Stimulated activated CD8-positive, alpha-beta memory T cell treated with anti-CD3 and anti-CD28 coated beads, Interleukin-15, amount 100 ng/mL, for 1 hour (primary cell): ENCODE data around the gene MAVS.
"Not testable (repeated sequence)": the region's sequence is repeated elsewhere in the genome, so short reads cannot be mapped to it uniquely, and the experiment has no call there.

ENCODE experiments used
- DNase-seq: peaks from one replicate; pipeline ENCODE4 v3.0.0-alpha.2; 2020; ENCODE audit warnings: low read depth

The MAVS gene

DNA sequence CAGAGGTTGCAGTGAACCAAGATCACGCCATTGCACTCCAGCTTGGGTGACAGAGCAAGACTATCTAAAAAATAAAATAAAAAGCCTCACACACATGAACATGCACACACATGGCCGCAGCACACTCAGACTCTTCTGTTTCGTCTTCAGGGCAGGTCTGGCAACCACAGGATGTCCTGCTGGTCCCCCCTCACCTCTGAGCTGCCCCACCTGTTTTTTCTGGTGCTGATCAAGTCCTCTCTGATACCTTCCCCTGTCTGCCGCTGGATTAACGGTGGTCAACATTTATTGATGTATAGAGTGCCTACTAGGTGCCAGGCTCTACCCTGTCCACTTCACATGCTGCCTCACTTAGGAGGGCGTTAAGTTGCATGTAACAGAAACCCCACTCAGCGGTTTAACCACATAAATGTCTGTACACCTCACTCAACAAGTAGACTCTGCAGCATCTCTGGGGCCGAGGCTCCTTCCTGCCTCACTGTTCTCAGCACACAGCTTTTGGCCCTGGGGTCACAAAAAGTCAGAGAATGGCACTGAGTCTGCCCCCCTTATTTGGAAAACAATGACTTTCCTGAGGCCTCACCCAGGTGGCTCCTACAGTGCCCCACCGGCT is 30.8 kb upstream of the MAVS start:
- no peak for DNase-seq

DNA sequence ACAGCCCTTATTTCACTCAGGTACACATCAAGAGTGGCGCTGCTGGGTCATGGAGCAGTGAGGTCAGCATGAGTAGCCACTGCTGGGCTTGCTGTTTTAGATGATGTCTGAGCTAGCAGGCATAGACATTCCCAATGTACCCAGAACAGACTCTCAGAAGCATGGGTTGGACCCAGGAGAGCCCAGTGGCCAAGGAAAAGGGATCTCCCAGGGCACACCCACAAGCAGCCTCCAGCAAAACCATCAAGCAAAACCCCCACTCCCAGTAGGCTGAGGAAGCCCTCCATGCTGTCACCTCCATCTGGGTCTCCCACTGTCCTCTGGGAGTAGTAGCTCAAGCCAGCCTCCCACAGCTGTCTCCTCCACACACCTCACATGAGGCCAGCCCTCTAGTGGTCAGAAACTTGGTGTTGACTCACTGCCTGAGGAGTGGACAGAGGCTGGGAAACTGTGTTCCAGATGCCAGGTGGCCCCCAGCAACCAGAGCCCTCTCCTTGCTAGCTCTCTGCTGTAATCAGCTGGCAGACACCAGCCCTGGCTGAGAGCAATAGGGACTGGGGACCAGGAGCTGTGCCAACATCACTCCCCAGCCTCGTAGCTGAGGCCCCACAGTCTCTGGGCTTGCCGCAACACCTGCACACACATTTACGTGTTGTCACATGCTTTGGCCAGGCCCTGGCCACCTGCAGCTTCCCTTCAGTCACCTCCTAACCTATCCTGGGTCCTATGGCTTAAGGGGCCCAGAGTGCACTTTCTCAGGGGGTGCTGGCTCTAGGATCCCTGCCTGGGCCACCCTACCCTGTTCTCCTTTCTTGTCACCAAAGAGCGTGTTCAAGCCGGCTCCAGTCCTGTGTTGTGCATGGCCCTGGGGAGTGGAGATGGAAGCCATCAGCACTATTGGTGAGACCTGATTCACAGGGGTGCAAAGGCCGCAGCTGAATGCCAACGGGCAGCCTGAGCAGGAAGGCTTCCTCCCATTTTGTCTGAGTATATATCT is 28.2 kb upstream of the MAVS start:
- no peak for DNase-seq

DNA sequence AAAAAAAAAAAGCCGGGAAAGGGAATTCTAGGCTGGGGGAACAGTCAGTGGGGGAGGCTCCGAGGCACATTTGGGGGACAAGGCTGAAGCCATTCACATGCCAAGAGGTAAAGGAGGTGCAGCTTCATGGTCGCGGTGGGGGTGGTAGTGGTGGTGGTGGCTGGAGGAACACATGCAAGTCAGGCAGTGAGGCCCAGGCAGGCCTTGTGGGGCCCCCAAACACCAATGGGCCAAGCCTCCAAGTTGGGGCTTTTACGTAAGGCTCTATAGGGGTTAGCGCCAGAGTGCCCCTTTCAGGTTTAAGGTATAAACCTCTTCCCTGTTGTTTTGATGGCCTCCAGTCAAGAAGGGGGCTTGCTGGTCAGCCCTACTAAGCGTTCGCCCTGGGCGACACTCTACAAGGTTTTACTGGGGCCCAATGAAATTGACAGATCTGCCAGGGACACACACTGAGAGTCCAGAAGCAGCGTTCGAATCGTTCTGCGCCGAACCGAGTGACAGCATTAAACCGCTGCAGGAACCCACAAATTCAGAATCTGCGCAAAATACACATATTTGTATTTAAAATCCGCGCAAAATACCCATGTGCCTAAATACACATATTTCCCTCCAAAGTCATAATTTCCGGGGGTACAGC is 27.1 kb upstream of the MAVS start:
- no peak for DNase-seq

DNA sequence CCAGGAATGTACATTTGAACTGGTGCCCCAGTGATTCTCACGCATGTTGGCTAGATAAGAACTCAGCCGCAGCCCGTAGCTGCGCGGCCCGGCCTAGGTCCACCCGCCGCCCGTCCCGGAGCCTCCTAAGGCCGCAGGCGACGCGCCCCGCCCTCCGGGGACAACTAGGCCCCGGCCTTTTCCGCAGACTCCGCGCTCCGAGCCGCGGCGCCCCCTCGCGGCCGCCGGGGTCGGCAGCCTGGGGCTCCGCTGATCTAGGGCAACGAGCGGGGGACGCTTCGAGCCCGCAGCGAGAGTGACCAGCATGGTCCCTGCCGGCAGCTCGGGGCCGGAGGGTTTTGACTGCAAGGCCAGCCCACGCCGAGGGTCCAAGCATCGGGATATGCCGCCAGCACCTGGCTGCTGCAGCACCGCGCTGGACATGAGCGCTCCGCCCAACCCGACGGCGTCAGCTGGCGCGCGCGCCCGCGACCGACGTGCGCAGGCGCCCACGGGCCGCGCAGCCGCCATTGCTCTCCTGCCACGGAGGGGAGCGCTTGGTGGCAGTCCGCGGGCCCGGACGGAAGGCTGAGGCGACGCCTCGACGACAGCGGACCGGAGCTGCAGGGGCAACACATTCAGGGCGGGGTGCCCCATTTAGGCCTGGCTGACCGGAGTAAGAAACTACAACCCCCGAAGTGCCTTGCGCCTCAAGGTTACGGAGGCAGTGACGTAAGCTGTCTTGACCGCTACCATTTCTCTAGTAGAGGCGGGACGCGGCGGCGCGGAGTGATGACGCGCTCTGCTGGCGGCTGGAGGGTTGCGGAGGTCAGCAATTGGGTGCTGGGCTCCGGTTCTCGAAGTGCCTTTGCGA is 26.4 kb upstream of the MAVS start, which contains the start of gene AP5S1:
Gene AP5S1, plus strand, starts transcription at position 500 of the 853 bp plus-strand sequence. CDS start 1,571 bp downstream, outside the sequence.
- DNase-seq, result peak; percentile 85

DNA sequence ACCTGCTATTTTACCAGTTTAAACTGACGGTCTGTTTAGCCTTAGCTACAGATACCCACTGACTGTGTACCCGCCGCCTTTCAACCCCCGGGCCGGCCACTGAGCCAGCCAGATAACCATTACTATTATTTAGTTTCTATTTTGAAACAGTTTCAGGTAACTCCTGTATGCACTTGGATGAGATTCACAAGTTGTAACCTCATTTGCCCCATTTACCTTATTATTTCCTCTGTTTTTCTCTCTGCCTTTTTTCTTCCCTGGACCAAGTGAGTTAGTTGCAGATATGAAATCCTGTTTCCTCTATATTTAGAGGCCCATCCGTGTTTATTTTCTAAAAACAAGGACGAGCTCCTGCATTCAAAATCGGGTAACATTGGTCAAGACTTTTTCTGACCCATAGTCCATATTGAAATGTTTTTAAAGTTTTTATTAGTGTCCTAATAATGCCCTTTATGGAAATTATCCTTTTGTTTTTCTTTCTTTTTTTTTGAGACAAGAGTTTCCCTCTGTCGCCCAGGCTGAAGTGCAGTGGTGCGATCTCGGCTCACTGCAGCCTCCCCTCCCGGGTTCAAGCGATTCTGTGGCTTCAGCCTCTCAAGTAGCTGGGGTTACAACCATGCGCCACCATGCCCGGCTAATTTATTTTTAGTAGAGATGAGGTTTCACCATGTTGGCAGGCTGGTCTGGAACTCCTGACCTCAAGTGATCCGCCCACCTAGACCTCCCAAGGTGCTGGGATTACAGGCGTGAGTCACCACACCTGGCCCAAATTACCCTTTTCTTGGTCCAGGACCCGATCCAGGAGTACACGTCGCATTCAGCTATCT is 25.5 kb upstream of the MAVS start:
- DNase-seq, result no peak

DNA sequence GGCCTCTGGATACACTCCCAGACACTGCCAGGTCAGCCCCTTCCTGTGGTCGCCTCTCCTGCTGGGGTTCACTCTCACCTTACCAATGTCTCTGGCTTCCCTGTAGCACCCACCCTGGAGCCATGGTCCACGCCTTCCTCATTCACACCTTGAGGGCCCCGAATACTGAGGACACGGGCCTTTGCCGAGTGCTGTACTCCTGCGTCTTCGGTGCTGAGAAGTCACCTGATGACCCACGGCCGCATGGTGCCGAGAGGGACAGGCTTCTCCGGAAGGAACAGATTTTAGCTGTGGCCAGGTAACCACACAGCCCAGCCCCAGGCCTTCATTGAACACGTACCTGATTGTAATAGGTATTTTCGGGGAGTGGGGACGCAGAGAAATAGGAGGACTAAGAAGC is 24.6 kb upstream of the MAVS start:
- no peak for DNase-seq

DNA sequence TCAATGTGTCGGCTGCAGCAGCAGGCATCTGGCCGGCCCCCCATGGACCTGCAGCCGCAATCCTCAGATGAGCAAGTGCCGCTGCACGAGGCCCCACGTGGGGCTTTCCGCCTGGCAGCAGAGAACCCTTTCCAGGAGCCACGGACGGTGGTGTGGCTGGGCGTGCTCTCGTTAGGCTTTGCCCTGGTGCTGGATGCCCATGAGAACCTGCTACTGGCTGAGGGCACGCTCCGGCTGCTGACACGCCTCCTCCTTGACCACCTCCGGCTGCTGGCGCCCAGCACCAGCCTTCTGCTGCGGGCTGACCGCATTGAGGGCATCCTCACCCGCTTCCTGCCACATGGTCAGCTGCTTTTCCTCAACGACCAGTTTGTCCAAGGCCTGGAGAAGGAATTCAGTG is 22.8 kb upstream of the MAVS start:
- no peak for DNase-seq

DNA sequence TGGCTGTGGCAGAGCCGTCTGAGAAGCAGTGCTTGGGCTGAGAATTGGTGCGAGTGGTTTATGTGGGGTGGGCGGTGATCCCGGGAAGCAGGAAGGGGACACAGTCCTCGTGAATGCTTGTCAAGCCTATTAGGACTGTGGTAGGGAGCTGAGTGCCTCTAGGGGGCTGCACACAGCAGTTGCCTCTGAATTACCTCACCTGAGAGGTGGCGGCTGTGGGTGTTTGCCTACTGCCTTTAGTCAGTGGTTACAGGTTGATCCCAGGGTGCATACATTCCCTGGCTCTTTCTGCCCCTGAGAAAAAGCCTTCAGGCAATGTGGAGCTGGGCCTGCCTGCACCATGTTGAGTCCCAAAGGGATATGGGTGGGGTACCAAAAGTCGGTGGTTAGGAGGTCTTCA is 21.1 kb upstream of the MAVS start:
- no peak for DNase-seq

DNA sequence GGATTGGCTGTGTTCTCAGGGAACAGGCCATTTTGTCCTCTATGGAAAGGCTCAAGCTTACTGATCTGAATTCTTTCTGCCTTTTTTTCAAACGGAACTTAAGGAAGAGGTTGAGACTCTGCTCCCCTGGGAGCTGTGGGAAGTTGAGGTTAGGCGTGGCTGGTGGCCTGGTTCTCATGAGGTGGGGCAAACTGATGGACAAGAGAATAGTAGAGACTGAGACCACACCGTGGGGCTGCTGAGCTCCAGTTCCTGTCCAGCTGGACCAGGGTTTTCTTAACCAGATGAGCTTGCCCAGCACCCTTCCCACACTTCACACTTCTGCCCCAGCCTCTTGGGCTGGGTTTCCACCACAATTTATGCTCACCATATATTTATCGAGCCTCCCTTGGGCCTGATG is 20.2 kb upstream of the MAVS start:
- no peak for DNase-seq

DNA sequence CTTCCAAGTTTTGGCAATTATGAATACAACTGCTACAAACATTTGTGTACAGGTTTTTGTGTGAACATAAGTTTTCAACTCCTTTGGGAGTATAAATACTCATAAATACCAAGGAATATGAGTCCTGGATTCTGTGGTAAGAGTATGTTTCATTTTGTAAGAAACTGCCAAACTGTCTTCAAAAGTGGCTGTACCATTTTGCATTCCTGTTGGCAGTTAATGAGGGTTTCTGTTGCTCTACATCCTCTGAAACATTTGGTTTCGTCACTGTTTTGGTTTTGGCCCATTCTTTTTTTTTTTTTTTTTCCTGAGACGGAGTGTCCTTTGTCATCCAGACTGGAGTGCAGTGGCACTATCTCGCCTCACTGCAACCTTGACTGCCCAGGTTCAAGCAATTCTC is 17.8 kb upstream of the MAVS start:
- no peak for DNase-seq

DNA sequence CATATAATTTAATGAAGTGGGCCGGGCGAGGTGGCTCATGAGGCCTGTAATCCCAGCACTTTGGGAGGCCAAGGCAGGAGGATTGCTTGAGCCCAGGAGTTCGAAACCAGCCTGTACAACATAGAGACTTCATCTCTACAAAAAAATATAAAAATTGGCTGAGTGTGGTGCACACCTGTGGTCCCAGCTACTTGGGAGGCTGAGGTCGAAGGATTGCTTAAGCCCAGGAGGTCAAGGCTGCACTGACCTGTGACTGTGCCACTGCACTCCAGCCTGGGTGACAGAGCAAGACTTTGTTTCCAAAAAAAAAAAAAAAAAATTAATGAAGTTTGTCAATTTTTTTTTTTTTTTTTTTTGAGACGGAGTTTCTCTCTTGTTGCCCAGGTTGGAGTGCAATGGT is 16.7 kb upstream of the MAVS start:
- DNase-seq, result not testable (repeated sequence)

DNA sequence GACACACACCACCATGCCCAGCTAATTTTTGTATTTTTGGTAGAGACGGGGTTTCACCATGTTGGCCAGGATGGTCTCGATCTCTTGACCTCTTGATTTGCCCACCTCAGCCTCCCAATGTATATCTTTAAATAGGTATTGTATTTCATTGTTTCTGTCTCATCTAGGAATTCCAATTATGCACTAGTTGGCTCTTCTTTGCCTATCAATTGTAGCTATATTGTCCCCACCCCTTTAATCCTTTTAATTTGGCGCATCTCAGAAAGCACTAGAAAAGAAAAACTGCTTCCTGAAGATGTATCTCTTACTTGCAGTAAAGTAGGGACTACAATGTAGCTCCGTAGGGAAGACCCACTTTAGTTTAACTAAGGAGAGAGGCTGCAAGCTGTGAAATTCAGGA is 10.5 kb upstream of the MAVS start:
- no peak for DNase-seq

DNA sequence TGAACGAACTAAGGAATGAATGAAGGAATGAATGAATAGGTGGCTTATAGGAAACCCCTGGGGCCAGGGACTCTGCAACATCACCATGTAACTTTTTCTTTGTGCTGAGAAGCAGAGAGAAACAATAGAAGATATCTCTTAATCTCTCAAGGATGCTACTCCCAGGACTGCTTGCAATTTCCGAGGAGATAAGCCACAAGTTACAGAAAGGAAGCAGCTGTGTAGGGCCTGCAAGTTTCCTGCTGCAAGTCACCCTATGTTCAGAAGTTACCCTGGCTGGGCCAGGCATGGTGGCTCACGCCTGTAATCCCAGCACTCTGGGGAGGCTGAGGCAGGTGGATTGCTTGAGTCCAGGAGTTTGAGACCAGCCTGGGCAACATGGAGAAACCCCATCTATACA is 7.3 kb upstream of the MAVS start:
- no peak for DNase-seq

DNA sequence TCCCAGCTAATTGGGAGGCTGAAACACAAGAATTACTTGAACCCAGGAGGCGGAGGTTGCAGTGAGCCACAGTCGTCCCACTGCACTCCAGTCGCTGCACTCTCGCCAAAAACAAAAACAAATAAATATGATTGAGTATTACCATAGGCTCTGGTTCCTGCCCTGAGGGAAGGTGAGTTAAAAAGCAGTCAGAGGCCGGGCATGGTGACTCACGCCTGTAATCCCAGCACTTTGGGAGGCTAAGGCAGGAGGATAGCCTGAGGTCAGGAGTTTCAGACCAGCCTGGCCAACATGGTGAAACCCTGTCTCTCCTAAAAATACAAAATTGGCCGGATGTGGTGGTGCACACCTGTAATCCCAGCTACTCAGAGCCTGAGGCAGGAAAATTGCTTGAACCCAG is 6.4 kb upstream of the MAVS start:
- not testable (repeated sequence) for DNase-seq

DNA sequence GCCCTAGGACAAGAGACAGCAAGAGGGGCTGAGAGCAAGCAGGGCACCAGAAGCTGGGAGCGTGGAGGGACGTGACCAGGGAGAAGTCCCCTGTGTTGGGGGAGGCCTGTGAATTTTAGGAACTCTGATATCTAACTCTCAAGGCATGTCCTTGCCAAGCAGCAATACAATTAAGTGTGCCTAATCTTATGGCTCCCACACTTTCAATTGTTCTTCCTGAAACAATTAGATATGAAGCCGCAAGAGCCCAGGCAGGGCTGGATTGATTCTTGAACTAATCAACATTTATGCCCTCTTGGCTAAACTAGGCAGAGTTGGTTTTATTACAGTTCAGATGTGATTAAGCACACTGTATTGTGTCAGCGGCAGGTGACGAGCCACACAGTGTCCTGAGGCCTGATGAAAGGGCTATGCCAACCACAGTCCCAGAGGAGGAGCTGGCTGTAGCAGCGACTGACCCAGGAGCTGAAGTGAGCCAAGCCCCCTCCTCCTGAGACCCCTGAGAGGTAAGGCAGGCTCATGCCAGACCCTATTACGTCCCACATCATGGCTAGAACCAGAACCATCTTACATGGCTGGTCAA is 4.2 kb upstream of the MAVS start:
- no peak for DNase-seq

DNA sequence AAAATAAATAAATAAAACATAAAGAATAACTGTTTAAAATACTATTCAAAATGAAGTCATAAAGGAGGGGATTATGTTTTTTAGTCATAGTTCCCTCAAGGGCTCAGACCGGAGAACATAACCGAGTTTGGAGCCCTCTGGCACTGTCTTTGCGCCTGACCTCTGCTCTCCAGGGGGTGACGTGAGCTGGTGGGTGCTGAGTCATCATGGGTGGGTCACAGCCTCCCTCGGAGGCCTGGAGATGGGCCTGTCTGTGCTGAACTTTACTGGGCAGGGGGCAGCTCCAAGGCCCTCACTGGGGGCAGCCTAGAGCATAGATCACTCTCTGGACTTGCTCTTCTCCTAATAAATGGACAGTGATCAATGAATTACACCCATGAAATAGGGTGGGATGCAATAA is 3.1 kb upstream of the MAVS start:
- no peak for DNase-seq

DNA sequence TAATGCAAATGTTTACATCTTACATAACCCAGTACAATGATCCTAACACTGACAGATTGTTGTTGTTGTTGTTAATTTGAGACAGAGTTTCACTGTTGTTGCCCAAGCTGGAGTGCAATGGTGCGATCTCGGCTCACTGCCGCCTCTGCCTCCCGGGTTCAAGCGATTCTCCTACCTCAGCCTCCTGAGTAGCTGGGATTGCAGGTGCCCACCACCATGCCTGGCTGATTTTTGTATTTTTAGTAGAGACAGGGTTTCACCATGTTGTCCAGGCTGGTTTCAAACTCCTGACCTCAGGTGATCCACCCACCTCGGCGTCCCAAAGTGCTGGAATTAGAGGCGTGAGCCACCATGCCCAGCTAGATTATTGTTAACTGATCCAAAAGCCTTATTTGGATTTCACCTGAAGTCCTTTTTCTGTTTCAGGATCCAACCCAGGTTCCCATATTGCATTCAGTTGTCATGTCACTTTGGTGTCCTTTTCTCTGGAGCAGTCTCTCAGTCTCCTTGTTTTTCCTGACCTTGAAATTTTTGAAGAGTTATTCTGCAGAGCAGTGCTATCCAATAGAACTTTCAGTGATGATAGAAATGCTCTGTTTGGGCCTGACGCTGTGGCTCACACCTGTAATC is 2.5 kb upstream of the MAVS start:
- not testable (repeated sequence) for DNase-seq

DNA sequence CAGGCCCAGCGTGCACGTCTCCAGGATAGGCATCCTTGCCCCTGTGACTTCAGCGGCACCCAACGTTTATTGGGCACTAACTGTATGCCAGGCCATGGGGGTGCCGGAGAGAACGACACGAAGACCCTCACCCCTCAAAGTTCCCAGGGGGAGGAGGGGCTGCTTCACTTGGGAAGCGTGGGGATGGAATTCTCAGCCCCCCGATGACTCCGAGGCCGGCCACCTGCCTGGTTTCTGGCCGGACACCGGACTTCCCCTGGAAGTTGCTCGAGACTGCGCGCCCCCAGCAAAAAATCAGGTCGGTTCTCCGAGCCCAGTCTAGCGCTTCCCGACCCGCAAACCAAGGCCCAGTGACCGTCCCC is 275 bp upstream of the MAVS start:
- DNase-seq, result no peak

DNA sequence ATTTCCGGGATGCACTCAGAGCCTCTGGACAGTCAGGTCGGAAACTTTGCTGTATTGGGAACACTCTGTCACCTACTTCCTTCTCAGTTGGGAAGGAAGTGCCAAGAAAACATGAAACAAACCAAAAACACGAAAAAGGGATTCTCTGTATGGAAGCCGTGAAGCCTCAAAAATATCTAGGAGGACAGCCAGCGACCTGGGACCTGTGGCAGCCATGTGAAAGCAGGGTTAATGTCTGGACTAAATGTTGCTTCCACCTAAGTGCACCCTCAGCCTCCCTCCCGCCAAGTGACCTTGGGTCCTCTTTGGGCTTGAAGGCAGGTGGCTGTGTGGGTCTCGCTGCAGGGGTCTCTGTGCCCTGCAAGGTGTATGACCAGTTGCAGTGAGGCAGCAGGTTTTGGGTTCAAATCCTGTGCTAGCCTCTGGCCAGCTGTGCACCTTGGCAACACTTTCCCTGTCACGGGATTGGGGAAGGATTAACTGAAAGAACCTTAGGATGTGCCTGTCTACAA is 851 bp downstream of the MAVS start:
- no peak for DNase-seq

DNA sequence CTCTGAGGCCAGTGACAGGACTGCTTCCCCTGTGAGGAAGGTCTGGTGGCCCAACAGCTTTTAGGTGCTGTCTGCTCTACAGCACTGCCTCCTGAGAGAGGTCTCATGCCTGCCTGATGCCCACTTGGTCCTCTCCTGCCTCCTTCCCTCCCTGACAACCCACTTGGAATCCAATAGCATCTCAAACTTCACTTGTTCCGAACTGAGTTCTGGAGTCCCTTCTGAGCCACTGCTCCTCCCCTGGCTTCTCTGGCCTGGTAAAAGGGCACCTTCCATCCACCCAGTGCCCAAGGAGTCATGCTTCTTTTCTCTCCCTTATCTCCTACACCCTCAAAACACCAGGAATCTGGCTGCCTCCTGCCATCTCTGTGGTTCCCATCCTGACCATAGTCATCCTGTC is 1.9 kb downstream of the MAVS start:
- DNase-seq, result no peak
